HG03571 (cell line): ENCODE measurements around the gene RTP2.

ENCODE experiments used
- ATAC-seq: cut with Tn5 transposase; IDR thresholded peaks from one replicate; pipeline ENCODE4 v1.9.1; 2021; ENCODE audit not compliant: unreplicated experiment

RTP2 gene

DNA sequence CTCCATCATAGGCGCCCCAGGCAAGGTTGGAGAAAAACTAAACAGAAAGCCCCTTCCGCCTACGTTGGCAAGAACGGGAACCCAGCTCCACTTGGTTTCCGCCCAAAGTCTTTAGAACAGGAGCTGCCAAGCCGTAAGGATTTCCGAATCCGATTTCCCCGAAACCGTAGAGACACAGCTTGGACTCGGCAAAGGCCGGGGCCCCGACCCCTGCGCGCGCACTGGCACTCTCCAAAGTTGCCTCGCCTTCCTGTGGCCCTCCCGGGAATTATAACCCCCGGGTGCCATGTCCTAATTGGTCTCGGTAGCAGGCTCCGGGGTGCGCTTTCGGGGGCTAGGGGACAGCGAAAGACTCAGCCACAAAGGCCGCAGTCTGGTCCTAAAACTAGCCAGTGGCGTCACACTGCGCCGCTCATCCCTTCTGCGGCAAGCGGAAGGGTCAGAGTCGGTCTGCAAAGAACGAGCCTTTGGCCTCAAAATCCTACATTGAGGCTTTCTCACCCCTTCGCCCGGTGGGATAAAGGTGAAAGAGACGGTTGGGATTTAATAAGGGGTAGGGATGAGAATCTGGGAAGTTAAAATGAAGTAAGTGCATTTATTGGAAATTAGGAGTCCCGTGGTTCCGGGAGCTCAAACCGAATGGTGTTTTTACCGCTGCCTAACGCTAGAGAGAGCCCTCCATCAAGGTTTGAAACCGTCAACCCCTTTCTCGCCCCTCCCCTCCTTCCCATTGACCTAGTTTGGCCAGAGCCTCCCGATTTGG is 36.2 kb upstream of the RTP2 start:
- peak; percentile 60 for ATAC-seq

DNA sequence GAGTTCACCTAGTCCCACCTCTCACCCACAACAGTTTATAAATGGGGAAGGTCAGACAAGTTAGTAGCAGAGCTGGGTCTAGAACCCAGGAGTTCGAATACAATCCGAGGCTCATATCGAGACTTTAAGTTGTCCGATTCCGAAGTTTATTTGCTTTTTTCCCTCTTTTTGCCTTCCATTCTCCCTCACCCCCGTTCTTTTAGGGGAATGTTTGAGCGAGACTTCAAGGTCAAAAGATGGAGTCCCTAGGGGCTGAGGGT is 35.6 kb upstream of the RTP2 start:
- no peak for ATAC-seq

DNA sequence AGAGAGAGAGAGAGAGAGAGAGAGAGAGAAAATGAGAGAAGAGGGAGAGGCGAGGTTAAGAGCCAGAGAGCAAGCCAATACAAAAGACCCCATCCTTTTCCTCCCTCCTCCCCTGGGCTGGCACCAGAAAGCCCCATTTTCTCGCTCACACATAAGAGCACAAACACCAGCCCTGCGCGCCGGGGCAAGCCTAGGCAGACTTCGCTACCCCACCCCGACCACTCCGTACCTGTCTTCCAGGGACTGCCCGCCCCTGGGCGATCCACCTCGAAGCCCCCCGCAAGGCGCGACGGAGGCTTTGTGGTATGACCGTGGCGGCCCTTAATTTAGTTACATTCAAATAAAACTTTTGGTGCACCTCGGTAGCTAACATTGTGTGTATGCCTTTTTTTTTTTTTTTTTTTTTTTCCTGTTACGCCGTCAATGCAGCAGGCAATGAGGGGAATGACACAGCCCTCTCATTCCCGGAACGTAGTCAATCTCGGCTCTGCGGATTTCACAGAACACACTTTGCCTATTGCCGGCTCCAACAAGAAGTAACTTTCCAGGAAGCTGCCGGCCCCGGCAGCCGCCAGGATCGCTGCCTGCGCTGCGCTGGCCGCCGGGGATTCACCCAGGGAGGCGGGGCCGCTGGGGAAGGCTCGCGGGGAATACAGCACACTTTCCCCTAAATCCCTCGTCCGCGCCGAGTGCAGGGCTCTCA is 35.2 kb upstream of the RTP2 start:
- no peak for ATAC-seq

DNA sequence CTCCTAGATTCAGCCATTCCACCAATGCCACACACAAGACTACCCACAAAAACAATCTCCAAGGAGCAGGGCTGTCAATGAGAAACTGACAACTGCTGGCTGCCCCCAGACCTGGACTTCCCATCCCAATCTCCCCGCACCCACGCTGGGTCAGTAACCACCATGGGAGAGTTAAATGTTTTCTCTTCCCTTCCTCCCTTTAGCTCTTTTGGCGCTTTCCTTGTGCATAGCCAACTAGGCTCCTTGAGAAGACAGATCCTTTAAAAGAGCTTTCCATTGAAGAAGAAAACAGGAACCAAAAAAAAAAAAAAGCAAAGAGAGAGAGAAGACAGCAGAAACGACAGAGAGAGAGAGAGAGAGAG is 34.6 kb upstream of the RTP2 start:
- ATAC-seq, result no peak

DNA sequence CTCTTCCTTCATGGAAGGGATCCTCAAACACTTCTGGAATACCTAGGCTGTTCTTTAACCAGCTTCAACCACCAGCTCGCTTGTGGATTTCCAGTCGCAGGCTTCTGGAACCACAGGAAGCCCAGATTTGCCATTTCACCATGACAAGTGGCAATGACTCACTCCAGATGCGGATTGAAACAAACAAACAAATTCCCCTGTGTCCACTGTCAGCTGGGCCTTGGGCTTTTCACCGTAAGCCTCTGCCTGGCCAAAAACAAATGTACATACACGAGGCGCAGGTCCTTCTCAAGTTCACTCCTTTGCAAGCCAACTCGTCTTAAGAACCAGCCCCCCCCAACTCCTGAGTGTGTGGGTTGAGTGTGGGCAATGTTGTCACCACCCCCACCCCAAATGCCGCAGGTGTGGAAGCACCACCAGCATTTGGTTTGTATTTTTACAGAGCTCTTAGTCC is 34.1 kb upstream of the RTP2 start:
- no peak for ATAC-seq

DNA sequence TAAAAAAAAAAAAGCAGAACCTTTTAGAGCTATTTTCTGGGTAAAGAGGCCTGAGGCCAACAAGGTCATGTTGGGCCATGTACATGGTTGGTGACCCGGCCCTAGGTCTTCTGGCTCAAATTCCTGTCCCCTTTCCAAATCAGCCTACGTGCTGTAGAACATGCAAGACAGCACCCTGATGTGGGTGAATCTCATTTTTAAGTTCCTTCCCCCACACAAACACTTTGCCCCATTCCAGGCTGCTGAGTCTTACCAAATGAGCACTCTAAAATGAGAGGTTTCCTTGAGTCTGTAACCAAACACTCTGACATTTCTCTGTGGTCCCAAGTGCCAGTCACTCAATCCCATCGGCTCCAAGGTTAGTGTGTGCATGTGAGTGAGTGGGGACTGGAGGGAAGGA is 33.5 kb upstream of the RTP2 start:
- no peak for ATAC-seq

DNA sequence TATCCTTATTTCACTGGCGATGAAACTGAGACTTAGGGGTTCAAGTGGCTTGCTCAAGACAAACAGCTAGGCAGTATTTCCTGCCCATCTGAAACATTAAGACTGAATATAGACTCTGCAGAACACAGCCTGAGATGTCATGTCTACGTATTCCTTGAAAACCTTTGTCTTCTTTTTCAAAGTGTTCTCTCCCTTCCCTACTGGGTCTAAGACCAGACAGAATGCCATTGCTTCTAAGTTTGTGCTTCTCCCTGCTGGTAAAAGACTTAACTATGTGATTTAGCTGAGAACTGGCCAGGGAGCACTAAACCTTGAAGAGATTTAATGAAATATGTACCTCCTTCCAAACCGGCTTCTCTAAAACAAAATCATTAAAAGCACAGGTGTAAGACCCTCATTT is 33.0 kb upstream of the RTP2 start:
- ATAC-seq, result no peak

DNA sequence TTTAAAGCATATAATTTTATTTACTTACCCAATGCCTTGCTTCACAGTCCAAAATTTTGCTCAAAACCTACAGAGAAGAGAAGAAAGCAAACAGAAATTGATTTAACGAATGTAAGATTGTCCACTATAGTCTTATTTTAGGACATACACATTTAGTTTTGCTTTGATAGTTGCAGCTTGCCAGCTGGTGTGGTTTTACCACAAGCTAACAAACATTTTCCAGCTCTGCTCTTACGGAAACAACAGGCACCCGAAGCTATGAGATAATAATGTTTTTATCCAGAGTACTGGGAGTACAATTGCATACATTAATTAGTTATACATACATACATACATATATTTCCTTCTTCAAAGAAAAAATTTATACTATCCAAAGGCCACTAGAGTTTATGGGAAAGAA is 32.5 kb upstream of the RTP2 start:
- ATAC-seq, result no peak

DNA sequence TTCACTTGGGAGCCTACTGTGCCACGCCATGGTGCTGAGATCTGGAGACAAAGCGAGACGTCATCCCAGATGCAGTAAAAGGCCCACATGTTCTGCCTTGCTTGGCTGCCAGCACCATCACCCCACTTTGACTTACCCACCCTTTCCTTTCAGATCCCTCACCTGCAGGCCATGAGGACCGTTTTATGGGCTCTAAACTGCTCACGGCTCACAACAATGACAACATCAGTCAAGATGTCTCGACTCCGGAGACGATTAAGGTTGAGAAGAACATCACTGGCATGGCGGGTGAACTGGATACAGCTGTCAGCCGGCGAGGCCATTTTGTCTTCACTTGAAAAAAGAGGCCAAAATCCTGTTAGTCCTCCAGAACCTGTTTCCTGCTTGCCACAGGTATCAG is 31.0 kb upstream of the RTP2 start:
- ATAC-seq, result no peak

DNA sequence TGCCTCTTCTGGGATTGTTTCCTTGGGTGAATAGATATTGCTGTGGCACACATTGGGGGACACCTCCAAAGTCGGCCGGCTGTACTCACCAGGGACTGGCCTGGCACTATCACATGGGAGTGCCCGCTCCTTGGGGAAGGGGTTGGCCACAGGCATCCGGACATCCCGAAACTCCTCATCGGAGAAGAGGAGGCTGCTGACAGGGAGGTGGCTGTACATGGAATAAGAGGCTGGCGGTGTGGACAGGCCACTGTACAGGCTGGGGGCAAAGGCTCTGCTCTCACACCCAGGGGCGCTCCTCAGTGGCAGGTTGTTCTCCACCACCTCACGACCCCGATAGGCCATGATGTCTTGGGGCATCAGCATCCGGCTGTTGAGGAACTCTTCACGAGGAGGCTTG is 27.2 kb upstream of the RTP2 start:
- ATAC-seq, result no peak

DNA sequence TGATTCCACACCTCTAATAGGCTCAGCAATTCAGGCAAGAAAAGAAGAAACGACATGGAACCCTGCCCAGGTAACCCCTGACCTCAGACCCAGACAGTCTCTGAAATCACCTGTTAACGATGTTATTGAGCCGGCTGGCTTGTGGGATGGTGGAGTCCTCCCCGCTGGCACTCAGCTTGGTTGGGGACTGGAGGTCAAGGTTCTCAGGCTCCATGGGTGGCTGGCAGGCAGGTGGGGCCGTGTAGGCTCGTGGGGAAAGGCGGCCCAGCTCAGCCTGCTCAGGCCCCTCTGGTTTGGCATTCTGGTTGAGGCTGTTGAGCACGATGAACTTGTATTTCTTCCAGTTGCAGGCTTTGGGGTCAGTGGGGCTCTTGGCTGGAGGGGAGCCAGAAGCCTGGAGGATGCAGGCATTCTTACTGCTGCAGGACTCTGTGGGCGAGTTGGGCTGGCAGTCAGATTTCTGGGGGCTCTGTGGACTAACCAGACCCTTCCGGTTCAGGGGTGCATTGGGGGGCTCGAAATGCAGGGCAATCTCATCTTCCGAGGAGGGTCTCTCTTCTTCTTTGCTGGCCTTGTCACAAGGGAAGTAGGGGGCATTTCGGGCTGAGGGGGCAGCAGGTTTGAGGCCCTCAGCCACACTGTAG is 26.7 kb upstream of the RTP2 start:
- ATAC-seq, result no peak

DNA sequence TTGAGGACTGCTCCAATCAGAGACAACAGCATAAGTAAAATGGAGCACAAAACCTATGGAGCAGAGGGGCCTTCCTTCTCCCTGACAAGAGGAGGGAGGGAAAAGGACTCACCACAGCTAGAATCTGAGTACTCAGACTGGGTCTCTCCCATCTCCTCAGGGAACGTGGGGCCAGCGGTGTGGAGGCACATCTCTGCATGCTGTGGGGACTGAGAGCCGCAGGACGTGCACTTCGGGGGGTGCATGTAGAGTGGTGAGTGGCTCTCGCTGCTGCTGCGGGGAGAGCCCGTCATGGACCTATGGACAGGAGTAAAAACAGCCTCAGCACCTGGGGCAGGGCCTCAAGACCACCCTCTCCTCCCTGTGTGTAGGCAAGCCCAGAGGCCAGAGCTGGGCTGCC is 25.9 kb upstream of the RTP2 start:
- ATAC-seq, result no peak

DNA sequence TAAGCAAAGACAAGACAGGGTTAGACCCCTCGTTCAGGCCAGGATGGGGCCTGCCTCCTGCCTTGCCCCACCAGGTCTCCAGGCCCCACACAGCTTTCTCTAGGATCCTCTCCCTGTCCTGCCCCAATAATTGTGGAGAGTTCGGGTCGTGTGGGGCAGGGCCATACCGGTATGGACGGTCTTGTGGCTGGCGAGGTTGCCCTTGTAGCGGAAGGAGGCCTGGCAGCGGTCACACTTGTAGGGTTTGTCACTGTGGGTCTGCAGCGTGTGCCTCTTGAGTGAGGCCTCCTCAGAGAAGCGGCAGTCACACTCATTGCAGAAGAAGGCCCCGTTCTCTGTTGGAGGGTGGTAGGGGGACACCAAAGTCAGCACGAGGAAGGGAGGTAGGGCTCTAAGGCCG is 24.2 kb upstream of the RTP2 start:
- ATAC-seq, result no peak

DNA sequence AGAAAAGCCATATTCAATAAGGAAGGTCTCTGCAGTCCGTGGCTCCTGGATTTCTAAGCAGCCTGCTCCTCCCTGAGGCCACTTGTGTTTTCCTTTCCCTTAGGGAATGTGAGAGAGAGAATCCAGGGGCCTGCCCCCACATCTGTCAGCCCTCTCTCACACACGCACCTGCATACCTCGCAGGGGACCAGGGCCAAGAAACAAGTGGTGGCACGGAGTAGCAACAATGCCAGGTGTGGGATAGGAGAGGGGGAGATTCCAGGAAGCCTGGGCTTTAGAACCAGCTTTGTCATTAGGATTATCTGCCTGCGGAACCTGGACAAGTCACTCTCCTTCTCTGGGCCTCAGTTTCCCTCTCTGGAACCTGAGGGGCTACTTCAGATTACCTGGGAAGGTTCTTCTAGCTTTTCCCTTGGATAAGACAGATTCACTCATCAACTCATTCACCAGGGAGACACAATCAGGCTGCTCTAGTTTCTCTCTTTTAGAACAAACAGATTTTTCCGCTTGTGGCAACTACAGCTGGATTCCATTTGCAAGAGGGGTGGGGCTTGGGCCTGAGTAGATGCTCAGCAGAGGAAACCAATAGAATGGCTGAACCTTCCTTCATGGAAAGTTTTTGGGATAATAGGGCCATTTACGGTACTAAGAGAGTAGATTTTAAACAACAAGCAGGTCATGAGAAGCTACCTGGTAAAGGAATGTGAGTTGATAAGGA is 23.5 kb upstream of the RTP2 start:
- ATAC-seq, result no peak

DNA sequence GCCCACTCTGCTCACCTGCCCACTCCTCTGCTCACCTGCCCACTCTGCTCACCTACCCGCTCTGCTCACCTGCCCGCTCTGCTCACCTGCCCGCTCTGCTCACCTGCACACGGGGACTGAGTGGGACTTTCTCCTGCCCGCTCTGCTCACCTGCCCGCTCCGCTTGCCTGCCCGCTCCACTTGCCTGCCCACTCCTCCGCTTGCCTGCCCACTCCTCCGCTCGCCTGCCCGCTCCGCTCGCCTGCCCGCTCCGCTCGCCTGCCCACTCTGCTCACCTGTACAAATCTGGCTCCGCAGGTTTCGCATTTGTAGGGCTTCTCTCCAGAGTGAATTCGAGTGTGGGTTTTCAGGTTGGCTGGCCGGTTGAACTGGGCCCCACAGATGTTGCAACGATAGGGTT is 22.9 kb upstream of the RTP2 start:
- ATAC-seq, result no peak

DNA sequence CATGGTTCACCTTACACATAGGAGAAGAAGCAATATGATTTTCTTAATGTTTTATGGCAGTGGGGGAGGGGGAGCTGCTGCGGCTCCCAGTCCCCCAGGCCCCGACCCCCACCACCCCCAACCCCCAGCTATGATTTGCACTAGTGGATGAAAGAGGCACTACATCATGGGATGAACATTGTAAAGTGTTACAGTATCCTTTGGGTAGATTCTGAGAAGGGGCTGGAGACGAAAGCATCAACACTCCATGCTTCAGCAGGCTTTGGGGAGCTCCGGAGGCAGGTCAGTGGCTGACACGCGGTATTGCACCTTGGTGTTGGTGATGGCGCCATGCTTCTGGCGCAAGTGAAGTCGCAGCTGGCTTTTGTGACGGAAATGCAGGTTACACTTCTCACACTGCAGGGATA is 19.9 kb upstream of the RTP2 start:
- no peak for ATAC-seq

DNA sequence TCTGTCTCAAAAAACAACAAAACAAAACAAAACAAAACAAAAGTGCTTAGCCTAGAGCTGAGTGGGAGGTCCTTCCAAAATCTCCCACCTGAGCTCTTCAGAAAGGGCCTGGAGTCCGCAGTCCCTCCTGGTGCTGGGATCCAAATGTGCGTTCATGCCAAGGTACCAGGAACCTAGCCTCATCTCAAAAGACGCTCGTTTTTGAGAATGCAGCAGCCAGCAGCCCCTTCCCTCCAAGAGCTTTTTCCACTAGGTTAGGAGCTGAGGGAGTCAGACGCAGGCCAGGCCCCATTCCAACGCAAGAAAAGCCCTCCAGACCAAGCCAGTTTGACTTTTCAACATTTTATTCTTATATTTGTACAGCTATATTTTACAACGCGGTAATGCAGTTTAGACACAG is 18.7 kb upstream of the RTP2 start:
- no peak for ATAC-seq

DNA sequence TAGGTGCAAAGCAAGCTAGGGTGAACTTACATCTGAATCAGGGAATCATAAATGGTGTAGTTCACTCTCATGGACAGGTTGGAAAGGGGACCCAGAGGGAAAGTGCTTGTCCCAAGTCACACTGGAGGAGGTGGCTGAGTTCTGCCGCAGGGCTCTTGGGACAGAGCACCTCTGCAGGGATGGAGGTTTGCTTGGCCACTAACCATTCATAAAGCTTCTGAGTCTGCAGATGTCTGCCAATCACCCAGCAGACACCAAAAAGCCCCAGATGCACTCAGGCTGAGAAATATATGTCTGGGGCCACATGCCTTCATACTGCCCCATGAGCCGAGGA is 17.9 kb upstream of the RTP2 start:
- ATAC-seq, result no peak

DNA sequence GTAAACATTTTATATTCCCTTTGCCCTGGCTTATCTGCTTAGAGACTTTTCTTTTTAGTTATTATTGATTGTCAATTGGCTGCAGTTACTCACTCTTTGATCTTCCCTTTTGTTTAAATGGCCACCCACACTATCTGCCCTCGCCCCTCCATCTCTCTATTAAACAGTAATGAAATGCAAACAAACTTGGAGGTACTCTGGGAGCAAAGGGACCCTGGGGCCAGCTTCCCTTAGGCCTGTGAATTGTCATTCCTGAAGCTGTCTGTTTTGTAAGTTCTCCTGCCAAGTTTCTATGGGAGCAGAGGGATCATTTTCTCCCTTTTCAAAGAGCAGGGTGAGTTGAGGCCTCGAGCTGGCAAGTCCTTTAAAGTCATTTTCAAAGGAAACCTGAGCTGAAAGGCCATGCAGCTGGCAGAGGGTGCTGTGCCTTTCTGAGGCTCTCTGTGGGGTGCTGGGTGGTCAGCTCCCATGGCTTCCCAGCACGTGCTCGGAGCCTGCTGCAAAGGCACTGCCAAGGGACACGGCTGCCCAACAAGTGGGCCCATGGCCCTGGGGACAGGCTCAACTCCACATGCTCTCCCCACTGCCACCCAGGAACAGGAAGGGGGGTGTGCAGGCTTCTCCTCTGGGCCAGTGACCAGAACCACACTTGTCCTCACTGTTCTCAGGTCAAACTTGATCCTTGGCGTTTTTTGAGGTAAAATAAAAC is 17.4 kb upstream of the RTP2 start:
- ATAC-seq, result no peak

DNA sequence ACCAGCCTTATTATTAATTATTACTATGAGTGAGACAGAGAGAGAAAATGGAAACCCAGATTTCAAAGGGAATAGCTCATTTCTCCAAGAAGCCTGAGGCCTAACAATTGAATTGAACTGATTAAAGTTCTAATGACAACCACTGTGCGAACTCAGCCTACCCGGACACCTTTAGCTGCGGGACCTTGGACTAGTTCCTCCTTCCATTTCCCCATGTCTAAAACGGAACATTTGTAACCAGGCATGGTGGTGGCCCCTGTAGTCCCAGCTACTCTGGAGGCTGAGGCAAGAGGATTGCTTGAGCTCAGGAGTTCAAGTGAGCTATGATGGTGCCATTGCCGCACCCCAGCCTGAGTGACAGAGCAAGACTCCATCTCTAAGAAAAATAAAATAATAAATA is 16.4 kb upstream of the RTP2 start:
- ATAC-seq, result no peak

DNA sequence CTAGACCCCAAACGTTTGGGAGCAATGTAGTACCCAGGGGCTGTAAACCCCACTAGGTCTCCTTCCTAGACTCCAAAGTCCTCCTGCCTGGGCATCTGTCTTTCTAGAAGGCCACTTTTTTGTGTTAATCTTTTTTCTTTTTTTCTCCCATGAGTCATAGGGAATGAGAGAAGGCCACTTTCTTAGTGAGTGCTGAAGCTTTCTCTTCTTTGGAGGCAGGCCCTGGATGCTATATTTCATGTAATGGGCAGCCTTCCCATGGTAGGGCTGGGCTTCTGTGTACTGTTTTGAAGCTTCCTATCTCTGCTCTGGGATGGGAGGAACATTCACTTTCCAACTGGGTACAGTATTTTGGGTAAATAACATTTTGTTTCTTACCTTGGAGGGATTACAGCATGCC is 15.2 kb upstream of the RTP2 start:
- no peak for ATAC-seq
